ENCODE measurements around the gene RBM24. TPM values are rescaled to one million over a fixed set of nuclear protein-coding genes. Genes with fewer than 3 reads are reported as not detected.

Gene RBM24
- polyA plus RNA-seq, 1 donor from 2014 or later, result 4.9 TPM

DNA sequence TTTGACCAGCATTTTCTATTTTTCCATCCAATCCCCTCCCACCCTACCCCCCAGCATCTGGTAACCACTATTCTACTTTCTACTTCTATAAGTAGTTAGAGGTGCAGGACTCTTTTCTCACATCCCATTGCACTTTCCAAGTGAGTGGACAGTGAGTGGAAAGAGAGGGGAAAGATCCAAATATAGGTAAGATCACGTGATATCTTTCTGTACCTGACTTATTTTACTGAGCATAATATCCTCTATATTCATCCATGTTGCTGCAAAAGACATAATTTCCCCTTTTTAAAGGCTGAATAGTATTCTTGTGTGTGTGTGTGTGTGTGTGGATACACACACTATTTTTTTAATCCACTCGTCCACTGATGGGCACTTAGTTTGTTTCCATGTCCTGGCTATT lies 18.1 kb downstream of the RBM24 start:
- Histone ChIP-seq H3K9ac (ENCODE audit: low read length) (no peak overlapping the region), H3K27ac (ENCODE audit: low read length) (no peak overlapping the region), H3K79me2 (replicated peaks; ENCODE audit: insufficient read depth, low read length) (no peaks in the 10 kb centered on the region), H3K4me3 (ENCODE audit: low read length) (no peak overlapping the region), H3K9me3 (ENCODE audit: low read length) (no peaks in the 10 kb centered on the region), H2AFZ (ENCODE audit: low read depth, low read length) (no peak overlapping the region), H4K20me1 (ENCODE audit: insufficient read depth) (no peaks in the 10 kb centered on the region), H3K4me2 (ENCODE audit: low read length) (no peak overlapping the region), H3K36me3 (ENCODE audit: insufficient read depth, low read length) (no peaks in the 10 kb centered on the region), H3K9me2 (ENCODE audit: insufficient read depth, low read length) (no peaks in the 10 kb centered on the region), H3K27me3 (ENCODE audit: insufficient read depth, low read depth, low read length) (no peaks in the 10 kb centered on the region), H3F3A (ENCODE audit: insufficient read depth, low read length, poor library complexity, severe bottlenecking) (no peaks in the 10 kb centered on the region)
- TF ChIP-seq TAF1 (IDR thresholded peaks at IDR 0.05; ENCODE audit: low read depth) (no peak), SMC3 (conservative IDR thresholded peaks at IDR 0.05; ENCODE audit: poor library complexity) (no peak), POLR2AphosphoS5 (IDR thresholded peaks at IDR 0.05) (no peak), EP300 (conservative IDR thresholded peaks at IDR 0.05; ENCODE audit: poor library complexity, severe bottlenecking) (no peak), EZH2 (IDR thresholded peaks at IDR 0.05; ENCODE audit: borderline replicate concordance, insufficient read depth, low read length, poor library complexity, severe bottlenecking) (no peak), RAD21 (conservative IDR thresholded peaks at IDR 0.05) (no peak), MXI1 (conservative IDR thresholded peaks at IDR 0.05; ENCODE audit: poor library complexity, severe bottlenecking) (no peak)
- TF ChIP-seq, protein P1, sequence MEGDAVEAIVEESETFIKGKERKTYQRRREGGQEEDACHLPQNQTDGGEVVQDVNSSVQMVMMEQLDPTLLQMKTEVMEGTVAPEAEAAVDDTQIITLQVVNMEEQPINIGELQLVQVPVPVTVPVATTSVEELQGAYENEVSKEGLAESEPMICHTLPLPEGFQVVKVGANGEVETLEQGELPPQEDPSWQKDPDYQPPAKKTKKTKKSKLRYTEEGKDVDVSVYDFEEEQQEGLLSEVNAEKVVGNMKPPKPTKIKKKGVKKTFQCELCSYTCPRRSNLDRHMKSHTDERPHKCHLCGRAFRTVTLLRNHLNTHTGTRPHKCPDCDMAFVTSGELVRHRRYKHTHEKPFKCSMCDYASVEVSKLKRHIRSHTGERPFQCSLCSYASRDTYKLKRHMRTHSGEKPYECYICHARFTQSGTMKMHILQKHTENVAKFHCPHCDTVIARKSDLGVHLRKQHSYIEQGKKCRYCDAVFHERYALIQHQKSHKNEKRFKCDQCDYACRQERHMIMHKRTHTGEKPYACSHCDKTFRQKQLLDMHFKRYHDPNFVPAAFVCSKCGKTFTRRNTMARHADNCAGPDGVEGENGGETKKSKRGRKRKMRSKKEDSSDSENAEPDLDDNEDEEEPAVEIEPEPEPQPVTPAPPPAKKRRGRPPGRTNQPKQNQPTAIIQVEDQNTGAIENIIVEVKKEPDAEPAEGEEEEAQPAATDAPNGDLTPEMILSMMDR (IDR thresholded peaks at IDR 0.05; ENCODE audit: poor library complexity, severe bottlenecking), result no peak
- TF ChIP-seq, protein P2, sequence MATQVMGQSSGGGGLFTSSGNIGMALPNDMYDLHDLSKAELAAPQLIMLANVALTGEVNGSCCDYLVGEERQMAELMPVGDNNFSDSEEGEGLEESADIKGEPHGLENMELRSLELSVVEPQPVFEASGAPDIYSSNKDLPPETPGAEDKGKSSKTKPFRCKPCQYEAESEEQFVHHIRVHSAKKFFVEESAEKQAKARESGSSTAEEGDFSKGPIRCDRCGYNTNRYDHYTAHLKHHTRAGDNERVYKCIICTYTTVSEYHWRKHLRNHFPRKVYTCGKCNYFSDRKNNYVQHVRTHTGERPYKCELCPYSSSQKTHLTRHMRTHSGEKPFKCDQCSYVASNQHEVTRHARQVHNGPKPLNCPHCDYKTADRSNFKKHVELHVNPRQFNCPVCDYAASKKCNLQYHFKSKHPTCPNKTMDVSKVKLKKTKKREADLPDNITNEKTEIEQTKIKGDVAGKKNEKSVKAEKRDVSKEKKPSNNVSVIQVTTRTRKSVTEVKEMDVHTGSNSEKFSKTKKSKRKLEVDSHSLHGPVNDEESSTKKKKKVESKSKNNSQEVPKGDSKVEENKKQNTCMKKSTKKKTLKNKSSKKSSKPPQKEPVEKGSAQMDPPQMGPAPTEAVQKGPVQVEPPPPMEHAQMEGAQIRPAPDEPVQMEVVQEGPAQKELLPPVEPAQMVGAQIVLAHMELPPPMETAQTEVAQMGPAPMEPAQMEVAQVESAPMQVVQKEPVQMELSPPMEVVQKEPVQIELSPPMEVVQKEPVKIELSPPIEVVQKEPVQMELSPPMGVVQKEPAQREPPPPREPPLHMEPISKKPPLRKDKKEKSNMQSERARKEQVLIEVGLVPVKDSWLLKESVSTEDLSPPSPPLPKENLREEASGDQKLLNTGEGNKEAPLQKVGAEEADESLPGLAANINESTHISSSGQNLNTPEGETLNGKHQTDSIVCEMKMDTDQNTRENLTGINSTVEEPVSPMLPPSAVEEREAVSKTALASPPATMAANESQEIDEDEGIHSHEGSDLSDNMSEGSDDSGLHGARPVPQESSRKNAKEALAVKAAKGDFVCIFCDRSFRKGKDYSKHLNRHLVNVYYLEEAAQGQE (IDR thresholded peaks at IDR 0.05; ENCODE audit: borderline replicate concordance), result no peak

DNA sequence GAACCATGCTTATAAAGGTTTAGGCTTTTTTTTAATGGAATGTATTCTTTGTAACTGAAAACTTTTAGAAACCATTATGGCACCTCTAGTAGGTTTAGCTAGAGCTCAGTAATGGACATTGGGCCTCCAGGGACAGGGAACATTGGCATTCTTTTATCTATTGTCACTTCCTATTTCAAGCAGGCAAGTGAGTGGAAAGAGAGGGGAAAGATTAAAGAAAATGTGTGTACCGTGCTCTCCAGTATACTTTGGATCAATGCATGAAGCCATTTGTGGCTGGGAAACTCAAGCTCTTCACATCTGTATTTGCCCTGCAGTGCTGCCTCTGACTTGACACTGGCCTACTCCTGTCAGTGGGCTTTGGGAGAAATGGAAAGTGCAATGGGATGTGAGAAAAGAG lies 18.6 kb downstream of the RBM24 start:
- no peak overlapping the region for H3K4me2 ChIP-seq (ENCODE audit: low read length)
- no peaks in the 10 kb centered on the region for H3F3A ChIP-seq (ENCODE audit: insufficient read depth, low read length, poor library complexity, severe bottlenecking)
- H3K9me2 ChIP-seq (ENCODE audit: insufficient read depth, low read length), result no peaks in the 10 kb centered on the region
- H3K79me2 ChIP-seq (replicated peaks; ENCODE audit: insufficient read depth, low read length), result no peaks in the 10 kb centered on the region
- H3K4me3 ChIP-seq (ENCODE audit: low read length), result no peak overlapping the region
- H3K27me3 ChIP-seq (ENCODE audit: insufficient read depth, low read depth, low read length), result no peaks in the 10 kb centered on the region
- no peak overlapping the region for H2AFZ ChIP-seq (ENCODE audit: low read depth, low read length)
- no peak overlapping the region for H3K9ac ChIP-seq (ENCODE audit: low read length)
- H4K20me1 ChIP-seq (ENCODE audit: insufficient read depth), result no peaks in the 10 kb centered on the region
- H3K27ac ChIP-seq (ENCODE audit: low read length), result no peak overlapping the region
- no peaks in the 10 kb centered on the region for H3K9me3 ChIP-seq (ENCODE audit: low read length)
- H3K36me3 ChIP-seq (ENCODE audit: insufficient read depth, low read length), result no peaks in the 10 kb centered on the region
- no peak for TF ChIP-seq EZH2 (IDR thresholded peaks at IDR 0.05; ENCODE audit: borderline replicate concordance, insufficient read depth, low read length, poor library complexity, severe bottlenecking)
- no peak for TF ChIP-seq EP300 (conservative IDR thresholded peaks at IDR 0.05; ENCODE audit: poor library complexity, severe bottlenecking)
- TF ChIP-seq MXI1 (conservative IDR thresholded peaks at IDR 0.05; ENCODE audit: poor library complexity, severe bottlenecking), result no peak
- TF ChIP-seq, protein P1 (IDR thresholded peaks at IDR 0.05; ENCODE audit: poor library complexity, severe bottlenecking), result no peak
- no peak for TF ChIP-seq SMC3 (conservative IDR thresholded peaks at IDR 0.05; ENCODE audit: poor library complexity)
- TF ChIP-seq POLR2AphosphoS5 (IDR thresholded peaks at IDR 0.05), result no peak
